DOHH2 (cell line): Measurements from ENCODE around the gene CCDC85B.

Source experiments
- EZH2phosphoT487 ChIP-seq: fragments of 200-600 bp; sonication (generic); IDR thresholded peaks from 2 replicates; pipeline ENCODE4 v1.6.1; 2017; ENCODE audit warnings: borderline replicate concordance, mild to moderate bottlenecking, antibody characterized with exemption, low read length, moderate library complexity, mixed read lengths
- TF ChIP-seq, protein P1 (sequence below): fragments of 200-600 bp; sonication (generic); IDR thresholded peaks from one replicate; pipeline ENCODE4 v1.5.1; 2014; ENCODE audit warnings: antibody characterized with exemption, mild to moderate bottlenecking, low read depth, low read length; ENCODE audit not compliant: poor library complexity, severe bottlenecking

DNA sequence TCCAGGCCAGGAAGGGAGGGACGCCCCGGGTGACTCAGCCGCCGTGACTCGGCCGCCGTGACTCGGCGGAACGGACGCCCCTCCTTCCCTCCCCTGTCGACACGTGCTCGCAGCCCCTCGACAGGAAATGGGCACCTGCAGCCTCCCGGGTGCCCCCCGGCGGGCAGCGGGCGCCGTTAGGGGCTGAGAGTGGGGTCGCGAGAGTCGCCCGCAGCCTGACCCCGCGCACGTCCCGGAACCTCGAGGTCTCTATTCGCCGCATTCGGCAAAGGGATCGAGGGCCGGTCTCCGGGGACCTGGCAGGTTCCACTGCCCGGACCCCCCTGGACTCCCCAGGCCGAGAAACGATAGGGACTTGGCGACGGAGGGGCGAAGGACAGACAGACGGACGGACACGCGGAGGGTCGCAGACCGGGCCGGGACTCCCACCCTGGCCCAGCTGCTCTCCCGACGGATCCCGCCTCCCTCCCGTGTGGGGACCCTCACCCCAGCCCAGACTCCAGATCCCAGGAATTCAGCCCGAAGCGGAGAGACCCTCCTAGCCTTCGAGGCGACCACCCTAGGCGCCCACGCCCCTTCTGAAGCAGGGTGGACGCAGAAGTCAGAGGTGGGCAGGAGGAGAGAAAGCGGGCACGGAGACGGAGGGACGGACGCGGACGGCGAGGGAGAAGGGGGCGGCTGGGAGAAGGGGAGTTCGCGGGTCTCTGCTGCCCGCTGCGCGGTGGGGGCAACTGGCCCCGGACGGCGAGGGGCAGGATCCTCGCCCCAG lies 9.1 kb downstream of the CCDC85B start:
- TF ChIP-seq, protein P1, sequence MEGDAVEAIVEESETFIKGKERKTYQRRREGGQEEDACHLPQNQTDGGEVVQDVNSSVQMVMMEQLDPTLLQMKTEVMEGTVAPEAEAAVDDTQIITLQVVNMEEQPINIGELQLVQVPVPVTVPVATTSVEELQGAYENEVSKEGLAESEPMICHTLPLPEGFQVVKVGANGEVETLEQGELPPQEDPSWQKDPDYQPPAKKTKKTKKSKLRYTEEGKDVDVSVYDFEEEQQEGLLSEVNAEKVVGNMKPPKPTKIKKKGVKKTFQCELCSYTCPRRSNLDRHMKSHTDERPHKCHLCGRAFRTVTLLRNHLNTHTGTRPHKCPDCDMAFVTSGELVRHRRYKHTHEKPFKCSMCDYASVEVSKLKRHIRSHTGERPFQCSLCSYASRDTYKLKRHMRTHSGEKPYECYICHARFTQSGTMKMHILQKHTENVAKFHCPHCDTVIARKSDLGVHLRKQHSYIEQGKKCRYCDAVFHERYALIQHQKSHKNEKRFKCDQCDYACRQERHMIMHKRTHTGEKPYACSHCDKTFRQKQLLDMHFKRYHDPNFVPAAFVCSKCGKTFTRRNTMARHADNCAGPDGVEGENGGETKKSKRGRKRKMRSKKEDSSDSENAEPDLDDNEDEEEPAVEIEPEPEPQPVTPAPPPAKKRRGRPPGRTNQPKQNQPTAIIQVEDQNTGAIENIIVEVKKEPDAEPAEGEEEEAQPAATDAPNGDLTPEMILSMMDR = no peak
- TF ChIP-seq EZH2phosphoT487 = no peak
